Measurements from ENCODE around the gene GPSM1.

Gene GPSM1

GRCh38 chr9:136379891-136380290 lies 52.6 kb downstream of the GPSM1 start:
- no peak for DNase-seq (ENCODE audit: extremely low spot score)
- TF ChIP-seq LEF1 (IDR thresholded peaks at IDR 0.05; ENCODE audit: borderline replicate concordance), result no peak
- no peak for TF ChIP-seq CTBP1 (IDR thresholded peaks at IDR 0.05; ENCODE audit: borderline replicate concordance)
- TF ChIP-seq FOXM1 (IDR thresholded peaks at IDR 0.05; ENCODE audit: borderline replicate concordance), result no peak
- no peak for TF ChIP-seq PKNOX1 (IDR thresholded peaks at IDR 0.05)
- ChIA-PET POLR2A (no interaction called here), CTCF (no interaction called here)

- CTCF ChIA-PET, result no interaction called here
Observed at GRCh38 chr9:136380381-136380780, 53.0 kb downstream of the GPSM1 start.

GRCh38 chr9:136381311-136381710 lies 54.0 kb downstream of the GPSM1 start:
- ChIA-PET CTCF (no interaction called here), POLR2A (interaction anchor here (0.8 kb wide), 1 partner anchor 18 kb away, joined by 3 read pairs; no protein-coding TSS in a partner anchor)
- TF ChIP-seq L3MBTL2 (conservative IDR thresholded peaks at IDR 0.05) (no peak), ELF4 (IDR thresholded peaks at IDR 0.05) (no peak), ZNF384 (IDR thresholded peaks at IDR 0.05) (no peak), CTBP1 (IDR thresholded peaks at IDR 0.05; ENCODE audit: borderline replicate concordance) (no peak), FOXM1 (IDR thresholded peaks at IDR 0.05; ENCODE audit: borderline replicate concordance) (no peak), FOXK2 (IDR thresholded peaks at IDR 0.05) (no peak), PKNOX1 (IDR thresholded peaks at IDR 0.05) (no peak), FOXA1 (IDR thresholded peaks at IDR 0.05) (no peak), BHLHE40 (IDR thresholded peaks at IDR 0.05; ENCODE audit: borderline replicate concordance) (no peak), LEF1 (IDR thresholded peaks at IDR 0.05; ENCODE audit: borderline replicate concordance) (no peak)
- DNase-seq (ENCODE audit: extremely low spot score), result no peak

More at GRCh38 chr9:136380381-136380780, 53.0 kb downstream of the GPSM1 start:
- DNase-seq (ENCODE audit: extremely low spot score), result no peak
- POLR2A ChIA-PET, result no interaction called here
- TF ChIP-seq SUZ12 (IDR thresholded peaks at IDR 0.05), result no peak
- no peak for TF ChIP-seq FOXK2 (IDR thresholded peaks at IDR 0.05)
- no peak for TF ChIP-seq TARDBP (IDR thresholded peaks at IDR 0.05)
- no peak for TF ChIP-seq NFRKB (IDR thresholded peaks at IDR 0.05)
- TF ChIP-seq LEF1 (IDR thresholded peaks at IDR 0.05; ENCODE audit: borderline replicate concordance), result no peak
- no peak for TF ChIP-seq SP1 (IDR thresholded peaks at IDR 0.05)
- TF ChIP-seq FOXM1 (IDR thresholded peaks at IDR 0.05; ENCODE audit: borderline replicate concordance), result no peak
- no peak for TF ChIP-seq ARNT (IDR thresholded peaks at IDR 0.05)
- TF ChIP-seq ZNF384 (IDR thresholded peaks at IDR 0.05), result no peak
- TF ChIP-seq PKNOX1 (IDR thresholded peaks at IDR 0.05), result no peak
- TF ChIP-seq L3MBTL2 (conservative IDR thresholded peaks at IDR 0.05), result no peak
- no peak for TF ChIP-seq CTBP1 (IDR thresholded peaks at IDR 0.05; ENCODE audit: borderline replicate concordance)
- TF ChIP-seq ELF4 (IDR thresholded peaks at IDR 0.05), result no peak
- no peak for TF ChIP-seq HDGF (IDR thresholded peaks at IDR 0.05; ENCODE audit: borderline replicate concordance)

- TF ChIP-seq LEF1 (IDR thresholded peaks at IDR 0.05; ENCODE audit: borderline replicate concordance) (no peak), CTBP1 (IDR thresholded peaks at IDR 0.05; ENCODE audit: borderline replicate concordance) (no peak), BHLHE40 (IDR thresholded peaks at IDR 0.05; ENCODE audit: borderline replicate concordance) (no peak), SP1 (IDR thresholded peaks at IDR 0.05) (no peak)
- CTCF ChIA-PET, result no interaction called here
- POLR2A ChIA-PET, result no interaction called here
- no peak for DNase-seq (ENCODE audit: extremely low spot score)
Observed at GRCh38 chr9:136381966-136382513, 54.7 kb downstream of the GPSM1 start.

- ChIA-PET POLR2A (no interaction called here), CTCF (no interaction called here)
Observed at GRCh38 chr9:136383436-136383835, 56.1 kb downstream of the GPSM1 start.

More at GRCh38 chr9:136383436-136383835, 56.1 kb downstream of the GPSM1 start:
- no peak for DNase-seq (ENCODE audit: extremely low spot score)
- TF ChIP-seq TARDBP (IDR thresholded peaks at IDR 0.05) (no peak), NFRKB (IDR thresholded peaks at IDR 0.05) (no peak), CTBP1 (IDR thresholded peaks at IDR 0.05; ENCODE audit: borderline replicate concordance) (no peak), BHLHE40 (IDR thresholded peaks at IDR 0.05; ENCODE audit: borderline replicate concordance) (no peak), FOXA1 (IDR thresholded peaks at IDR 0.05) (no peak), ZNF384 (IDR thresholded peaks at IDR 0.05) (no peak), FOXK2 (IDR thresholded peaks at IDR 0.05) (no peak), ARNT (IDR thresholded peaks at IDR 0.05) (no peak), L3MBTL2 (conservative IDR thresholded peaks at IDR 0.05) (no peak), PKNOX1 (IDR thresholded peaks at IDR 0.05) (no peak), SUZ12 (IDR thresholded peaks at IDR 0.05) (no peak), ELF4 (IDR thresholded peaks at IDR 0.05) (no peak), SP1 (IDR thresholded peaks at IDR 0.05) (no peak)

Data from HEK293T (cell line).